COLO668 (cell line): ENCODE measurements around the gene ITGB6.

ENCODE experiments used
- DNase-seq: peaks from one replicate; lab custom pipeline; 2025; ENCODE audit not compliant: unreplicated experiment; lab: John Stamatoyannopoulos, UW

The ITGB6 gene

DNA sequence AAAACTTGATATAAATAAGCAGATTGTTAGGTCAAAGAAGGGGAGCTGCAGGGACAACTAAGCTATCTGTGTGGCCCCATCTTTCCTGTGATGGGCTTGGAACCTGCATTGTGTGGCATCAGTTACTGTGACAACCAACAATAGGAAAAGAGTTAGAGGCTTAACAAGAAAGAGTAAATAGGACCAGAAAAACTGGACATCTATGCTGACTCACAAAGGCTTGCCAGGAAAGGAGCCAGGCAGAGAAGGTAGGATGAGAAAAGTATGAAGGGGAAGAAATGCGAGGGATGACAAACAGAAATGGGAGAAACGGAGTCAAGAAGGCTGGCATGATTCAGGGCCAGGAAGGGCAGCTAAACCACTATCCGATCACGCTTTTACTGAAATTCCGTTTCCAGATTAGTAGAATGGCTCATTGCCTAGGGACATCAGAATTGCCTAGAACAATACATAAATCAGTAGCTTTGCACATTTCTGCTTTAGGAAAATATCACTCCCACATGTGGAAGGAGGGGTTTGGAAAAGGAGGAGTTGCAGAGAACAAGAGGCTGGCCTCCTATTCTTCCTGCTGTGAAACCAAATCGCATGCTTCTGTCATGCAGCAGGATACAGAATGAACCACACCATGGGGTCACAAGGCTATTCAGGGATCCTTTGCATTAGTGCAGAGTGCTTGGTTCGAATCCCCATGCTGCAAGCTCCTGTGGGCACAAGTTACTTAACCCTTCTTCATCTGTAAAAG is 144.9 kb downstream of the ITGB6 start:
- DNase-seq: no peak

DNA sequence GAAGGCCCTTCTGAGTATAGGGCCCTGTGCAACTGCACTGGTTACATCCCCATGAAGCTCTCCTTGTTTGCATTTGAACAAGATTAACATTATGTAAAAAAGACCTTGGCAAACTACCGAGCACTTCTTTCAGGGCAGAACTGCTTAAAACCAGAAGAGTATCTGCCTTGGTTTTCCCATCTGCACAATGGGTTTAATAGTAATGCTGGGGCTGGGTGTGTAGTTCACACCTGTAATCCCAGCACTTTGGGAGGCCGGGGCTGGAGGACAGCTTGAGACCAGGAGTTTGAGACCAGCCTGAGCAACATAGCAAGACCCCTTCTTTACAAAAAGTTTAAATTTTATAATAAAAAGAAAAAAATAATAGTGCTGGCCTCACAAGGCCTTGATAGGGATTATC is 146.1 kb downstream of the ITGB6 start:
- DNase-seq: no peak

DNA sequence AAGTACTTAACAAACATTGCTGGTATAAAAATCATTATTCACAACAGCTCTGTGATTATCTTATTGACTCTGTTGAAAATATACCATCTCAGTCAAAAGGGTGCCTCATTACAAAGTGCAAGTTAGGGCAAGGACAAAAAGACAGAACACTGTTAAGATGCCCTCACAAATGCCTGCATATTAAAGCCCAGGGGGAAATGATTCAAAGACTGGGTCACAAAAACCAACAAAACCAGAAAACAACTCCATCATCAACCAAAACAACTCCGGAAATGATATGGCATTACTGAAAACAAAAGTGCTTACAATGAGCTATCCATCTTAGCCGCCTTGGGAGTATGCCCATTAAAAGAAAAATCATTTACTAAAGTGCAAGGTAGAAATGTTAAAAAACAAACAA is 147.5 kb downstream of the ITGB6 start:
- DNase-seq: no peak

DNA sequence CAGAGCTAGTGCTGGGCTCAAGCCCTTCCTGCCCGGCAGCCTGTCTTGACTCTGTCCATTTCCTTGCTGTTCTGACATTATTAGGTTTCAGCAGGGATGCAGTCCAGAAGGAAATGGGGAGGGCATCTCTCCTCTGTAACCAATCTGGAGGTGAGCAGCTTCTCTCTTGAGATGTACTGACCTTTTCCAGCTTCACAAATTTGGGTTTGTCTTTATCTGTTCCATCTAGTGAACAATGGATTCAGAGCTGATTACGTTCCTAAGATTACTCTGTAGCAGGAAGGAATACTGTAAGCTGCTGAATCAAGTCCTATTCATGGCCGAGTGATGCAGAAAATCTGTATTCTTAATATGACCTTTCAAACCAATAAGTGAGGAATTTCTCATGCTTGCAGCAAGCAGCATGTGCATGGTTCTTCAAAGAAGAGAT is 148.7 kb downstream of the ITGB6 start:
- no peak for DNase-seq

DNA sequence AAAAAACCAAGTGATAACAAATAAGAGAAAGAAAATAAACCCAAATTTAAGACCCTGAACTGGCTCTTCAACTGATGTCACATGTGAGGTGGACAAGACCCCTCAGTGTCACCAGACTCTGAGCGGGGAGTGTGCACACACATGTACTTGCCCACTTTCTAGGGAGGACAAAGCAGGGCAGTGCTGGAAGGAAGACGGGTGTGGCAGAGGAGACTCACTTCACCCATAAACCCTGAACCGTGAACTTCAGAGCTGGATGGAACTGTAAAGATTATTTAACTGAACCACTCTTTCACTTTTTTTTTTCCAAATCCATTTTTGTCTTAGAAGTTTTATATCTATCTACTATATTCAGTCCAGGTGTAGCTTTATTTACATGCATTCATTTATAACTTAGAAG is 149.9 kb downstream of the ITGB6 start:
- DNase-seq: no peak
